ENCODE measurements around the gene PDXP. TPM values are rescaled to one million over a fixed set of nuclear protein-coding genes. Genes with fewer than 3 reads are reported as not detected.

PDXP gene
- total RNA-seq, 2 experiments from 2014 or later, result 35.8 to 37.8 TPM

Other genes starting within 250 kb of the PDXP start
- gene ELFN2, start 231.2 kb upstream of the PDXP start, total RNA-seq, result under 1 TPM; 0.19 to 0.25 TPM
- gene MFNG, start 172.3 kb upstream of the PDXP start, total RNA-seq, result 100 to 1,000 TPM; 108 to 125 TPM
- gene CARD10, start 139.3 kb upstream of the PDXP start, total RNA-seq, result not detected
- gene CDC42EP1, start 98.2 kb upstream of the PDXP start, total RNA-seq, result under 1 TPM; 0.83 to 0.87 TPM
- gene LGALS2, start 78.6 kb upstream of the PDXP start, total RNA-seq, result not detected
- 10 to 100 TPM; 55.4 to 66.6 TPM for gene GGA1, start 49.9 kb upstream of the PDXP start, total RNA-seq
- 10 to 100 TPM; 86.5 to 98.2 TPM for gene SH3BP1, start 19.1 kb upstream of the PDXP start, total RNA-seq
- 100 to 1,000 TPM; 522 to 663 TPM for gene LGALS1, start 16.9 kb downstream of the PDXP start, total RNA-seq
- gene NOL12, start 27.6 kb downstream of the PDXP start, total RNA-seq, result 10 to 100 TPM; 37.1 to 42.3 TPM
- gene TRIOBP, start 38.3 kb downstream of the PDXP start, total RNA-seq, result 10 to 100 TPM; 23.3 to 26.1 TPM
- 10 to 100 TPM; 21.3 to 22.4 TPM for gene GCAT, start 149.2 kb downstream of the PDXP start, total RNA-seq
- under 1 TPM in 1 of 2 experiments, not detected in 1; 0.21 TPM for gene GALR3, start 164.7 kb downstream of the PDXP start, total RNA-seq
- gene ANKRD54, start 185.6 kb downstream of the PDXP start, total RNA-seq, result 10 to 100 TPM; 18.6 to 20.1 TPM
- 100 to 1,000 TPM; 632 to 670 TPM for gene EIF3L, start 190.7 kb downstream of the PDXP start, total RNA-seq
- 10 to 100 TPM; 11.2 to 11.8 TPM for gene MICALL1, start 247.6 kb downstream of the PDXP start, total RNA-seq

All from activated CD4-positive, alpha-beta T cell treated with anti-CD3 and anti-CD28 coated beads for 36 hours (primary cell).